NCI-H2171 treated with DMSO at 0.1 percent for 48 hours (cell line): Measurements from ENCODE around the gene CDH12.

Experiments used
- DNase-seq: peaks from one replicate; lab custom pipeline; 2025; lab: John Stamatoyannopoulos, UW

The CDH12 gene

DNA sequence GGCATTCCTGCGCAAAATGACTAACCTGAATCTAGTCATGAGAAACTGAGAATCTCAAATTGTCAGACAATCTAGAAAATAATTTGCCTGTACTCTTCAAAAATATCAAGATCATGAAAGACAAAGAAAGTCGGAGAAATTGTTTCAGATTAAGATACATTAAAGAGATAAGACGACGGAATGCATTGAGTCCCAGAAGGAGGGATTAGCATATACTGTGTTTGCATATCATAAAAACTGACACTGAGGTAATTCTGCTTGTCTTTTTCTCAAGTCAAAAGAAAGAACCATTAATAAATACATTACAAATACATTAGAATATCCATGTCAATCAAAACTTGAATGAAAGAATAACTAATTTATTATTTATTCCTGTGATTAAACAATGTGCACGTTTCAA lies 88.4 kb downstream of the CDH12 start:
- no peak for DNase-seq

- DNase-seq = peak; percentile 26
Observed at GRCh38 chr5:22757776-22758175, 95.4 kb downstream of the CDH12 start.

- DNase-seq = peak; percentile 98
Observed at GRCh38 chr5:22754155-22754554, 99.0 kb downstream of the CDH12 start.

GRCh38 chr5:22751536-22751935 lies 101.6 kb downstream of the CDH12 start:
- no peak for DNase-seq

GRCh38 chr5:22736443-22737003 lies 116.6 kb downstream of the CDH12 start:
- DNase-seq = no peak

GRCh38 chr5:22734907-22735306 lies 118.2 kb downstream of the CDH12 start:
- no peak for DNase-seq

DNA sequence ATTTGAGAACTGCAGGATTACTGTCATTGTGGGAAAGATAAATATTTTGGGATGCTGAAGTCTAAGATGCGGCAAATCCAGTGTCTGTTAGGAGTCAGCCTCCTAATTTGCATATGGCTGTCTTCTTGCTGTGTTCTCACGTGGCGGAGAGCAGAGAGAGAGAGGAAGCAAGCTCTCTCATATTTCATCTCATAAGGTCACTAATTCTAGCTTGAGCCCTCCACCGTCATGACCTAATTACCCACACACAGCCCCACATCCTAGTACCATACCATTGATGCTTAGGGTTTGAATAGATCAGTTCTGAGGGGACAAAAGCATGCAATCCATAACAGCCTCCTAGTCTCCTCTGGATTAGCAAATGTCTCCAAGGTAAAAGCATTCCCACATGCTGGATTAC lies 124.5 kb downstream of the CDH12 start:
- no peak for DNase-seq

- DNase-seq = no peak
Observed at GRCh38 chr5:22722491-22722890, 130.7 kb downstream of the CDH12 start.

DNA sequence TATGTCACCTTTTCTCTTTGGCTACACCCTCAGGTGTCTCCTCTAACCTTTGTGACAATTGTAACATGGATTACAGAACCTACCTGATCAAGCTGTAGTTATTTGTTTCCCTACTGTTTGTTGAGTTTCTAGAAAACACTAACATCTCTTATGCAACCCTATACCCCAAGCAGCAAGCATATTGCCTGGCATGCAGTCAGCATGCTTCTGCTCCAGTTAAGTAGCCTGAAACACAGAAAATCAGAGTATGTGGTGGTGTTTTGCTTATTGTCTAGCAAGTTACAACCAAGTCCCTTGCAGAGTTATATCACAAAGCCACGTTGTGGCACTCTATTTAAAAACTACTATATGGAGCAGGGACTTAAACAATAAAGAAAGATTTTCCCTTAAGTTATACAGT lies 131.1 kb downstream of the CDH12 start:
- no peak for DNase-seq

DNA sequence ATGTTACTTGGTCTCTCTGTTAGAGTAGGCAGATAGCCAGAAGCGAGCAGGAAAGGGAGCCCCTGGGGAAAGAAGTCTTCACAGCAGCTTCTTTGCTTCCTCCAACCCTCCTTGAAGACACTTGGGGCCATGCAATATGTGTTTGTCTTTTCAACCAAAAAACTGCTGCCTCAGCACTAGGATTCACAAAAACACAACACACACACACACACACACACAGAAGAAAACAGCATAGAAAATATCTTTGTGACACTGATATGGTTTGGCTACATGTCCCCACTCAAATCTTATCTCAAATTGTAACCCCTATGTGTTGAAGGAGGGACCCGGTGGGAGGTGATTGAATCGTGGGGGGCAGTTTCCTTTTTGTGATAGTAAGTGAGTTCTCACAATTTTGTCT lies 133.3 kb downstream of the CDH12 start:
- DNase-seq = no peak

- no peak for DNase-seq
Observed at GRCh38 chr5:22710660-22711059, 142.5 kb downstream of the CDH12 start.

DNA sequence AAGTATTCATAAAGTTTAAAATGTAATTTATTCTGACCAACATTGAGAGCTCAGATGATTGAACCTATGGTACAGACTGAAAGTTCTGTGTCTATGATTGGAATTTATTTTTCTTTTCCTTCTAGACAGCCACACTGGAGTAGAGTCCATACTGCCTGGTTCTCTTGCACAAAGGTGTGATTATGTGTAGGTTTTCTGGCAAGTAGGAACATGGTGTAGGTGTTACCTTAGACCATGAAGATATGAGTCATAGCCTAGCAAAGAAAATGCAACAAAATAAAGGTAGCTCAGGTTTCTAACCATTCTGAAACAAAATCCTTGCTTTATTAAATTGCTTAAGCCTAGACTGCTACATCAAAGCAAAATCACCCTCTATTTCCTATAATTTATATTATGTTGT lies 143.4 kb downstream of the CDH12 start:
- DNase-seq = peak; percentile 49

DNA sequence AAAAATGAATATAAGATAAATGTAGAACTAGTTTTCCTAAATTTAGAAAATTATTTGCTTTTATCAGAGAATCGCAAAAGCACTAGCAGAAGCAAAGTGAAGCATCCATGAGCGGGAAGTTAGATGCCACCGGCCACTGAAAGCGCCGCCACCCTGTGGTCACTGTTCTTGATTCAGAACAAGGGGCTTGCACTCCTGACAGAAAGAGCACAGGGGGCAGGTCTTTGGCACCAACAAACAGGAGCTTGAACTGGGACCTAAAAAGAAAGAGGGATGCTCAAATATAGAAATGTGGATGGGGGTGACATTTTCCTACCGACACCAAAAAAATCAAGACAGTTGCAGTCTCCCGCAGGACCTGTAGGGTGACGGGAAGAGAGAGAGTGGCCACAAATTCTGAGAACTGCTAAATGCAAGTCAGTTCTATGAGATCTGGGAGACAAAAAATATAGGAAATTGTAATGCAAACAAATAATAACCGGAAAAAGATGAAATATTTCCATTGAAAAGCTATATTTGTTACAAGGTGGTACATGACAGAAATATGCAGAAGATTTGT lies 144.3 kb downstream of the CDH12 start:
- peak; percentile 13 for DNase-seq

DNA sequence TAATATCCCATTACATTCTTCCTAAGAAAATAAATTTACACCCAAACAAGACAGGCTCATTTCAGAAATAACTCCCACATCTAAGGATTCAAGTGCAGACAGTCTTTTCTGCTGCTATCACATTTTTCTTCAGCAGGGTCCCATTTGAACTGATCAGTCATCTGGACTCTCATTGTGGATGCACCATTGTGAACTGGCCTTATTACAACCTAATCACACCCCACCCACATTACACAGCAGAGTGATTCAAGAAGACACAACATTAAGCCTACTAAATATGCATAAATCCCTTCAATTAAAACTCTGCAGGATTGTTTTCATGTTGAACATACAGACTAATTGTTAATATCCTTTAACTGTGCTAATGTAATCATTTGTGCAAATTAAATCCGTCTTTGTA lies 146.2 kb downstream of the CDH12 start:
- DNase-seq = no peak

DNA sequence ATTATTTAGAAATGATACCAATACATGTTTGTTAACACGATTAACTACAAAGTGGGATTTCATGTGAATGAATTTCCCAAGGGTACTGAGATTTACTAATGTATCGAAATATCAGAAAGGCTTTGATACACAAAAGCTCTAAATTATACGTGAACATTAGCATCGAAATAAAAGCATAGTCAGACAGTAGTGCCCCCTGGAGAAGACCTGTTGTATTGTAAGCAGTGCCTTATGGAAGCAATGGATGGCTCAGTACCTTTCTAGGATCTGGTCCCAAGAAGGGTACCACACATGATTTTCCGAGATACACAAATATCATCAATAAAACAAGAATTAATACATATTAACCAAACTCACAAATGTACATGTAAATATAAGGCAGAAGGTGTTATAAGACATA lies 153.8 kb downstream of the CDH12 start:
- DNase-seq = no peak

DNA sequence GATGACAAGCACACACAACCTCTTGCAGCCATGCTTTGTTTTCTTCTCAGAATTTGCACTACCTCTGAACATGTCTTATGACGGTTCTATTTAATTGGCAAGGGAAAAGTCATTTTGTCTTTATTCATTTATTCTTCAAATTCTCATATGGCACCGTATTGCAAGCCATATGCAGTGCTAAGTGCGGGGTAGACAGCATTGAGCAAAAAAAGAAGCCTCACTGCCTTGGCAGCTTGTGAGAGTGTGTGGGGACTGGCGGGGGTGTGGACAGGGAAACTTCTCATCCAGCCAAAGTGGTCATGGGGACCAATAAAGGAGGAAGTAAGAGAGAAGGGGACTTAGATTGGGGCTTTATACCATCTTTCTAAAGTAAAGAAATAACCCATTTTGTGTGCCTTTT lies 160.0 kb downstream of the CDH12 start:
- no peak for DNase-seq

DNA sequence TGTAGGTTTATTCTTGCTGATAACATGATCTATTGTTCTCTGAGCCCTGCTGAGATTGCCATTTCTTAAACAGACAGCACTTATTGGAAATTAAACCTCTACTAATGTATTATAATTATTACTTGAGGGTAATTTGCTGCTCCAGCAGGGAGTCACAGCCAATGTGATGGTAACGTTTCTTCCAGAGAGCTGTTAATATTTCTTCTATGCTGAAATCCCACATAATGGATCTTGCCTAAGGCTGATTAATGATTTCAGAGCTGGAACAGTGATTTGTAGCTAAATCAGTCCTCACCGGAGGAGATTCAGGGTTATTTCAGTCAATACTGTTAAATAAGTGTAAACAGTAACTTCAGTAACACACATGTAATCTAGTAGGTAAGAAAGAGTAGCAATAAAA lies 170.1 kb downstream of the CDH12 start:
- no peak for DNase-seq

DNA sequence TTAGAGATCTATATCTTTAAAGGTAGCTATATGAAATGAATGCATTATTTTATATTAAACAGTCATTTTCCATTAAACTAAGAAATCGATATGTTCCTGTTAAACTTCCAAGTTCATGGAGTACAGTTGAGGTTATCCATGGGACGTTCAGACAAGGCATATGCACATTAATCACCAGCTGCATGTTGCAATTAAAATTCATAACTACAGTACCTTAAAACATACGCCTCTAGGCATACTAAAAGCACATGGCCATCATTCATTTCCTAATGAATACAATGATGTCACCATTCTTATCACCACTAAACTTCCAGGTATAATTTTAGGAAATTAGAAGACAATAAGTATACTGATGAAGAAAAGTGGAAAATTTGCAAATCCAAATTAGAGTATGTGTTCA lies 174.3 kb downstream of the CDH12 start:
- DNase-seq = no peak

DNA sequence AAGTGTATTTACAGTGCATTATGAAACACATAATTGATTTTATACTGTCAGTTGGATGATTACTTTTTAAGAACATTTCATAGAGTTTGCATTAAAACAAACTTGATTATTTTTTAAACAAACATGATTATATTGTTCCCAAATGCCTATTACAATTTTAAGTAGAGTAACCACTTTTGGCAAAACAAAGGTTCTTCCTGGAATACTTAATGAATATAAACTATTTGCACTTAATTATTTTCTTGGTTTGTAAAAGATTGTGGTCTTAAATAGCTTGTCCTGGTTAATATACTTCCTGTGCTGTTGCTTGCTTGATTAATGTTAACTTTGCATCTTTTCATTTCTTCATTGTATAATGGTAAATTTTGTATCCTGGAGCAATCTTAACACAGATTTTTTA lies 180.0 kb downstream of the CDH12 start:
- DNase-seq = no peak

DNA sequence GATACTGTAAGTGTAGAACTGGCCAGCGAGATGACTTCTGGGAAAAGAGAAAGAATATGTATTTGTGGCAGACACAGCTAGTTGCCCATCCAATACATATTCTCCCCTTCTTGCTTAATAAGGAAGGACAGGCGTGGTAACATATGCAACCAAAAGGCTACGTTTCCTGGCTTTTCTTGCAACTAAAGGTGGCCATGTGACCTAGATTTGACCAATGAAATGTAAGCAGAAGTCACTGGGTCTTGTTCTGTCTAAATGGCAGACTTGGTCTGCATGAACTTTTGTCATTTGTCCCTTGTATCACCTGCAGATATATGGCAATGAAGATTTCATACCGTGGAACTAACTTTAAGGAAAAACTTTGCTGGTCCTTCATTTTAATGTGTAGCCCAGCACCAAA lies 183.8 kb downstream of the CDH12 start:
- no peak for DNase-seq

DNA sequence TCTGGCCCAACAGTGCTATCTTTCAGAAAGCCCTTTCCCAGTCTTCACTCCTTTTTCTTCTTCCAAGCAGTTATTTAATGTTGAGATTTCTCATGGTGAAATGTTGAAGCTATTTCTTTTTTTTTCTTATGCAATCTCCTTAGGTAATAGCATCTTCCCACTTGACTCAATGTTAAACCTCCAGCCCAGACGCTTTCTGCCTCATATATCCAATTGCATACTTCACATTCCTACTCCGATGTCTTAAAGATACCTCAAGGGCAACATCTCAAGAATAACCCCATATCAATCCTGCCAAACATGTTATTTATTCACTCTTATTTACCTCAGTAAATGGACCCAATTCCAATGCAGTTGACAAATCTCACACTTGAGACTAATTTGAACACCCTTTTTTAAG lies 187.3 kb downstream of the CDH12 start:
- no peak for DNase-seq

DNA sequence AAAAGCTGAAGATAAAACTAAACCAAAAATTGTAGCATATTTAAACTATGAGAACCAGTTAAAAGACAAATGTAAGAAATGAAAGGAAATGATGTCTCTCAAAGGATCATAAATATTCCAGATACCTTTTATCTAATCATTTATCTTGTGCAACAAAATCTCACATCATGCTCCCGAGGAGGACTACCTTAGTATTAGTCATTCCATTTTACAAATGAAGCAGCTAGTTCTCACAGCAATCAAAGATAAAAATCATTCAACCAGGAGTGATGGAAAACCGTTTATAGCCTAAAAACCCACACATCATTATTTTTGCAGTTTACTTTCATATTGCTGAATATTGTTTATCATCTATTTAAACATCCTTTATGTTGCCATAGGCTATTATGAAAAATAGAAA lies 190.0 kb downstream of the CDH12 start:
- no peak for DNase-seq

DNA sequence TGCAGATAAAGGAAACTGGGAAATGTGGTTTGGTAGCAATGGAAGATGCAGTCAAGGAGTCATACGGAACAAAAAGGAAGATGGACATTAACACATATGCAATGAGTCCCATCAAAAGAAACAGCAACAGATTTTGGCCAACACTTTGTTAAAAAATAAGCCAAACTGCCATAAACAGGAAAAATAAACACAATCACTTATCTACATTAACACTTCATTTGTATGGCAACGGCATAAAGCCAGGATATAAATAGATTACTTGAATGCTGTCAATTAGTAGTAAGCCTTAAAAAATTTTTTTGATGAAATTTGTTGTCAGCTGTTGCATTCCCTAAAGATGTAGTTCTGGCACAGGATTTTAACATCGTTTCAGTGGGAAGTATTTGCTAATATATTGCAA lies 190.8 kb downstream of the CDH12 start:
- DNase-seq = no peak

DNA sequence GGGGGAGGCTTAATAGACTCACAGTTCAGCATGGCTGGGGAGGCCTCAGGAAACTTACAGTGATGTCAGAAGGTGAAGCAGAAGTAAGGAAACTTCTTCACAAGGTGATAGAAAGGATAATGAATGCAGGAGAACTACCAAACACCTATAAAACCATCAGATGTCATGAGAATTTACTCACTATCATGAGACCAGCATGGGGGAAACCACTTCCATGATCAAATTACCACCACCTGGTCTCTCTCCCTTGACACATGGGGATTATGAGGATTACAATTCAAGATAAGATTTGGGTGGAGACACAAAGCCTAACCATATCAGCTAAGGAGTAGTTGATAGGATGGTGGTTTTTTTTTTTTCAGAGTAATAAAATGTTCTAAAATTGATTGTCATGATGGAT lies 201.8 kb downstream of the CDH12 start:
- DNase-seq = peak; percentile 95

DNA sequence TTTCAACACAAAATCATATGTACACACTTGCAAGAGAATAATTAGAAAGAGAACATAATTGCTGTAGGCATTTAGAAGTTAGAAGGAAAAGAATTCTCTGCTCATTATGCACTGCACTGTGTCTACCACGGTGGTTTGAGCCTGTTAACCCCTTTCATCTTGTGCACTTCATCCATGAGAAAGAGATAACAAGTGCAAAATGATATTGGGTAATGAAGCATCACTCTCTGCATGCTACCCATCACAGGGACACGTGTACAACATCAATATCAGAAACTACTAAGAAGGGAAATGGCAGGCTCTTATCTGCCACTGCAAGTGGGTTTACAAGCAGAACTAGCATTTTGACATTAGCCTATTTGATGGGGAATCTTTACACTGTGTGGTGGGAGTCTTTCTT lies 202.6 kb downstream of the CDH12 start:
- DNase-seq = peak; percentile 33
